ENCODE data around the gene SUB1. TPM values are rescaled to one million over a fixed set of nuclear protein-coding genes. Genes with fewer than 3 reads are reported as not detected.
"Not testable (repeated sequence)": the region's sequence is repeated elsewhere in the genome, so short reads cannot be mapped to it uniquely, and the experiment has no call there.

Gene SUB1
- total RNA-seq: 100 to 1,000 TPM; 290 to 294 TPM

DNA sequence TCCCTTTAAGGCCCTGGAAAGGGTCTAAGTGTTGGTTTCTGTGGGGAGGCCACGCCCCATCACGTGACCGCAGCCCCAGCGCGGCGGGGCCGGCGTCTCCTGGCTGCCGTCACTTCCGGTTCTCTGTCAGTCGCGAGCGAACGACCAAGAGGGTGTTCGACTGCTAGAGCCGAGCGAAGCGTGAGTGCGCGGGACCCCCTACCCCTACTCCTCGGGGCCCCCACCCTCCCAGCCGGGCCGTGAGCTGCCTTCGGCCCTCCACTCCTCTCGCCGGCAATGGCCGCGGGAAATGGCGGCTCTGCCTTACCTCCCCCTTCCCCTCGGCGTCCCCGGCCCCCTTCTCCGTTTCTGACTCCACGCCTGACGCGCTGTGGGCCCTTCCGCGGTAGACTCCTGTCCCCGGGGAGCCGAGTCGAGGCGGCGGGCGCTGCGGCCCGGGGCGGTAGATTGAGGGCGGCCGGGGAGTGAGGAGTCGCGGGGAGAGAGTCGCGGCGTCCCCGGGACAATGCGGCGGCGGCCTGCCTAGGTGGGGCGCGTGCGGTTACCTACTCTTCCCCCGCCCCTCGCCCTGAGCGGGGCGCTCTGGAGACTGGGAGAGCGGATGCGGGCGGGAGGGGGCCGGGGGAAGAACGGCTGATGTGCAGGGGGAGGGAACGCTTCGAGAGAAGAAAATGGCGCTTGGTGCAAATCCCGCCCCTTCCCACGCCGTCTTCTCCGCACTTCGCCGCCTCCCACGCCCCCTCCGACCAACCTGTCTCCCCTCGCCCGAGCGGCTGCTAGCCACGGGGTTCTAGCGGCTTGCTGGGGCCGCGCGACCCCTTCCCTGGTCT, at the start of gene SUB1:
TSS of gene SUB1 (plus strand) at position 112 of the 830 bp plus-strand sequence. CDS start 2,956 bp downstream, outside the sequence.
- POLR2A ChIA-PET: interaction anchor here (0.9 to 1.5 kb wide), 5 partner anchors 11 to 412 kb away, joined by 3 to 7 read pairs (median 3); partner anchors contain the start of genes GOLPH3 and ZFR
- H3K4me3 Mint-ChIP-seq: peak within 1 kb of the TSS; percentile 93
- ATAC-seq (ENCODE audit: low read depth): peak; percentile 94
- peaks cover 3% of the 10 kb centered on the region for H3K36me3 Mint-ChIP-seq
- H3K4me1 Mint-ChIP-seq: peaks cover 39% of the 10 kb centered on the region
- peak within 1 kb of the TSS; percentile 94 for H3K27ac Mint-ChIP-seq
- DNase-seq: peak; percentile 95
- H3K27me3 Mint-ChIP-seq: no peaks in the 10 kb centered on the region
- no peaks in the 10 kb centered on the region for H3K9me3 Mint-ChIP-seq

- no peak for ATAC-seq (ENCODE audit: low read depth)
- POLR2A ChIA-PET: no interaction called here
- no peak for DNase-seq
- Mint-ChIP-seq H3K9me3 (no peaks in the 10 kb centered on the region), H3K27me3 (peaks cover 2% of the 10 kb centered on the region), H3K4me1 (peaks cover 14% of the 10 kb centered on the region), H3K4me3 (no peak overlapping the region), H3K27ac (no peak overlapping the region), H3K36me3 (no peaks in the 10 kb centered on the region)
Measured at GRCh38 chr5:32536246-32536645, 49.1 kb upstream of the SUB1 start.

DNA sequence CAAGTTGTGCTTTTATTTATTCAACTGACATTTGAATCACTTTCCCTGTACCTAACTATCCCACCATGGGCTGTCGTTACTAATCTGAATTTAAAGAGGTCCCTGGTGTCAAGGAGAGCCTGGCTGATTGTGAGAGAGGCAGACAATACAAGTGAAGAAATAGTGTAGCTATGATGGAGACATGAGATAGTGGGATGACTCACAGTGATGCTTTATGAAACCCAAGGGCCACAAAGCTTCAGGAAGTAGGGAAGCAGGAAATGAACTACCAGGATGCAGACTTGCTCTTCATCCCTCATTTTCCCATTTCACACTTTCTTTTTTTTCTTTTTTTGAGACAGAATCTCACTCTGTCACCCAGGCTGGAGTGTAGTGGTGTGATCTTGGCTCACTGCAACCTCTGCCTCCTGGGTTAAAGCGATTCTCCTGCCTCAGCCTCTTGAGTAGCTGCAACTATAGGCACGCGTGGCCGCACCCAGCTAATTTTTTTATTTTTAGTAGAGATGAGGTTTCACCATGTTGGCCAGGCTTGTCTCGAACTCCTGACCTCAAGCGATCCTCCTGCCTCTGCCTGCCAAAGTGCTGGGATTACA, 47.8 kb upstream of the SUB1 start:
- H3K4me3 Mint-ChIP-seq, H3K36me3 Mint-ChIP-seq, H3K27me3 Mint-ChIP-seq, DNase-seq, H3K27ac Mint-ChIP-seq, H3K9me3 Mint-ChIP-seq: not testable (repeated sequence)
- POLR2A ChIA-PET: interaction anchor here (0.7 kb wide), 1 partner anchor 1400 kb away, joined by 3 read pairs; no protein-coding TSS in a partner anchor
- ATAC-seq (ENCODE audit: low read depth): peak; percentile 36
- peaks cover 14% of the 10 kb centered on the region for H3K4me1 Mint-ChIP-seq

- POLR2A ChIA-PET: no interaction called here
- Mint-ChIP-seq H3K27me3 (peaks cover 2% of the 10 kb centered on the region), H3K9me3 (no peaks in the 10 kb centered on the region), H3K4me1 (peaks cover 14% of the 10 kb centered on the region), H3K4me3 (no peak overlapping the region), H3K27ac (no peak overlapping the region), H3K36me3 (no peaks in the 10 kb centered on the region)
- ATAC-seq (ENCODE audit: low read depth) (peak; percentile 70), DNase-seq (no peak)
Measured at GRCh38 chr5:32538031-32538547, 47.3 kb upstream of the SUB1 start.

- Mint-ChIP-seq H3K4me3 (no peak overlapping the region), H3K27me3 (peaks cover 2% of the 10 kb centered on the region), H3K36me3 (no peaks in the 10 kb centered on the region), H3K27ac (no peak overlapping the region), H3K9me3 (no peaks in the 10 kb centered on the region), H3K4me1 (peaks cover 14% of the 10 kb centered on the region)
- ATAC-seq (ENCODE audit: low read depth): no peak
- no peak for DNase-seq
- POLR2A ChIA-PET: no interaction called here
Measured at GRCh38 chr5:32539981-32540845, 45.1 kb upstream of the SUB1 start.

GRCh38 chr5:32541241-32541640, 44.1 kb upstream of the SUB1 start:
- H3K27ac Mint-ChIP-seq: no peak overlapping the region
- no peak overlapping the region for H3K4me3 Mint-ChIP-seq
- peaks cover 14% of the 10 kb centered on the region for H3K4me1 Mint-ChIP-seq
- H3K27me3 Mint-ChIP-seq: peaks cover 2% of the 10 kb centered on the region
- ATAC-seq (ENCODE audit: low read depth) (no peak), DNase-seq (no peak)
- H3K9me3 Mint-ChIP-seq: no peaks in the 10 kb centered on the region
- POLR2A ChIA-PET: no interaction called here
- no peaks in the 10 kb centered on the region for H3K36me3 Mint-ChIP-seq

- Mint-ChIP-seq H3K27ac (peak overlapping the region; percentile 26), H3K27me3 (peaks cover 2% of the 10 kb centered on the region), H3K9me3 (no peaks in the 10 kb centered on the region), H3K4me1 (peaks cover 9% of the 10 kb centered on the region), H3K36me3 (no peaks in the 10 kb centered on the region), H3K4me3 (no peak overlapping the region)
- DNase-seq (no peak), ATAC-seq (ENCODE audit: low read depth) (no peak)
- POLR2A ChIA-PET: no interaction called here
Measured at GRCh38 chr5:32542216-32543059, 42.9 kb upstream of the SUB1 start.

DNA sequence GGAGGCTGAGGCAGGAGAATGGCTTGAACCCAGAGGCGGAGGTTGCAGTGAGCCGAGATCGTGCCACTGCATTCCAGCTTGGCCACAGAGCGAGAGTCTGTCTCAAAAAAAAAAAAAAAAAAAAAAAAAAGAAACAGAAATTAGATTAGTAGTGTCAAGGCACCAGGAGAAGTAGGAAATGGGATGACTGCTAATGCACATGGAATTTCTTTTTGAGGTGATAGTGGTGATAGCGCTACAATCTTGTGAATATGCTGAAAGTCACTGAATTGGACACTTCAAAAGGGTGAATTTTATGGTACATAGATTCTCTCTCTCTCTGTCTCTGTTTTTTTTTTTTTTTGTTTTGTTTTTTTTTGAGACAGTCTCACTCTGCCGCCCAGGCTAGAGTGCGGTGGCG, 42.1 kb upstream of the SUB1 start:
- Mint-ChIP-seq H3K4me3 (no peak overlapping the region), H3K9me3 (no peaks in the 10 kb centered on the region), H3K27ac (no peak overlapping the region), H3K27me3 (peaks cover 2% of the 10 kb centered on the region), H3K36me3 (no peaks in the 10 kb centered on the region), H3K4me1 (peaks cover 2% of the 10 kb centered on the region)
- no peak for DNase-seq
- no peak for ATAC-seq (ENCODE audit: low read depth)
- POLR2A ChIA-PET: no interaction called here

DNA sequence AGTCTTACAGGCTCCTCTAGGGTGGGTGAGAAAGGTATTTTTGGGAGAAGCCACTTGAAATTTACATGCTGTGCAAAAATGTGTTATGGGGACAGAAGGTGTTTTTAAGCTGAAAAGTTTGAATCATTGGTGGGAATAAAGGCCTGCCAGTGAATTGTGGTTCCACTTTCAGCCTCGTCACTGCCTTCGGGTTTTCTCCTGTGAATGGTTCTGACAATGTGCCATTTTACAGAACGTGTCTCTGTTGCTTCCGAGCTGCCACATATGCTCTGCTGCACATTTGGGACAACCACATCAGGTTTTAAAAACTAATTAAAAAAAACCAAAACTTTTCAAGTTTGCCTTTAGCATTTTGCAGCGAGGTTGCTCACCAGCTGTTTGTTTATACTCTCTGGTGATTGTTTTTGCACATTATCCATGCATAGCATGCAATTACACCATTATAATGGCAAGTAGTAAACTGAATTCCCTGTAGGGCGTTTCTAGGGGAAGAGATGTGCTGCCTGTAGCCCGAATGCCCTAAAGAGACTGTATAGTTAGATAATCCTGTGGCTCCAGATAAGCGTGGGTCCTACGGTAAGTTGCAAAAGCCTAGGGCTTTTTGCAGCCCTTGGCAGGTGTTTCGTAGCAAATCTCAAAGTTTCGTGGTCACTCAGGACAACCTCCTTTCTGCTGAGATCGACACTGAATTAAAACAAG, 40.1 kb upstream of the SUB1 start:
- Mint-ChIP-seq H3K36me3 (no peaks in the 10 kb centered on the region), H3K4me3 (no peak overlapping the region), H3K9me3 (no peaks in the 10 kb centered on the region), H3K27ac (no peak overlapping the region), H3K27me3 (peaks cover 2% of the 10 kb centered on the region), H3K4me1 (no peaks in the 10 kb centered on the region)
- POLR2A ChIA-PET: no interaction called here
- DNase-seq (no peak), ATAC-seq (ENCODE audit: low read depth) (no peak)

DNA sequence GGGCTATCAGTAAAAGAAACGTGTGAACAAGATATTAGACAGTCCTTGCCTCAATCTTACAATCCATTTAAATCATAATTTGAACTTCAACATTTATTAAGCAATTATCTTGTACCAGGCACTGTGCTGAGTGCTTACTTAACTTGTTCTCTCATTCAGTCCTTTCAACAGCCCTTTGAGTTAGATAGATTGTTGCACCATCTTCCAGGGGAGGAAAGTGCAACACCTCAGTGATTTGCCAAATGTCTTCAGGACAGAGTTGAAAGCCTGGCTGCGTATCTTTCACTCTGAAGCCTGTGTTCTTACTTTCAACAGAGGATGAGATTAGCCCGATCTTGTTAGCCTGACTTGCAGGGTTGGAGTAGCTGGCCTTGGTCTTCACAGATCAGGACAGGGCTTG, 34.2 kb upstream of the SUB1 start:
- no peak for DNase-seq
- Mint-ChIP-seq H3K27ac (no peak overlapping the region), H3K4me3 (no peak overlapping the region), H3K27me3 (no peaks in the 10 kb centered on the region), H3K4me1 (peaks cover 5% of the 10 kb centered on the region), H3K9me3 (peaks cover 5% of the 10 kb centered on the region), H3K36me3 (peaks cover 3% of the 10 kb centered on the region)
- POLR2A ChIA-PET: no interaction called here
- ATAC-seq (ENCODE audit: low read depth): no peak

DNA sequence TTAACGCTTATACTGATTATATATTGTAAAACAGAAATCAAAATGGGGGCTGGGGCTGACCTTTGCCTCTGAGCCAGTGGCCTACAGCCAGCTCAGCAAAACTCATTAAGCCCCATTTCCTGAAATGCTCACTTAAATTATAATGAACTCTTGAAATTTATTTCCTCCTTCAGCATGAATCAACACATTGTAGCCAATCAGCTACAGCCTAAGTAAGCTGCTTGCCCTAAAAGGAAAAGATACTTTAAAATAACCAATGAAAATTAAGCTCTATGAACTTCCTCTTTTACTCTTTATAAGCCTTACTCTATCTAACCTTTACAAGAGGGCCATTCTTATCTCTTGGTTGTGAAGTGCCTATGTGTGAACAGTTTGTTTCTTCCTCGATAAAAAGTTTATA, 33.5 kb upstream of the SUB1 start:
- POLR2A ChIA-PET: no interaction called here
- H3K4me3 Mint-ChIP-seq: no peak overlapping the region
- no peak for DNase-seq
- no peak for ATAC-seq (ENCODE audit: low read depth)
- H3K27ac Mint-ChIP-seq: no peak overlapping the region
- H3K4me1 Mint-ChIP-seq: peaks cover 5% of the 10 kb centered on the region
- H3K27me3 Mint-ChIP-seq: no peaks in the 10 kb centered on the region
- peaks cover 3% of the 10 kb centered on the region for H3K36me3 Mint-ChIP-seq
- peaks cover 5% of the 10 kb centered on the region for H3K9me3 Mint-ChIP-seq

- H3K4me3 Mint-ChIP-seq; H3K36me3 Mint-ChIP-seq; H3K4me1 Mint-ChIP-seq; H3K27me3 Mint-ChIP-seq; H3K27ac Mint-ChIP-seq; POLR2A ChIA-PET; DNase-seq; ATAC-seq (ENCODE audit: low read depth); H3K9me3 Mint-ChIP-seq: not testable (repeated sequence)
Measured at GRCh38 chr5:32552491-32552890, 32.9 kb upstream of the SUB1 start.
